Dendritic cell treated with granulocyte-macrophage colony-stimulating factor and Interleukin-4, amounts not matched to agents 40 ng/mL and 50 ng/mL, for 4 days (primary cell): ENCODE data around the gene ATG4A.

Experiments used
- H3K27ac Mint-ChIP-seq: one replicate; pipeline ENCODE4 v1.8.0; 2022; ENCODE audit warnings: mild to moderate bottlenecking, mixed read lengths
- H3K27me3 Mint-ChIP-seq: one replicate; pipeline ENCODE4 v1.8.0; 2022; ENCODE audit warnings: mild to moderate bottlenecking, mixed read lengths
- H3K36me3 Mint-ChIP-seq: one replicate; pipeline ENCODE4 v1.8.0; 2022; ENCODE audit warnings: low read depth, mixed read lengths
- H3K4me1 Mint-ChIP-seq: one replicate; pipeline ENCODE4 v1.8.0; 2022; ENCODE audit warnings: low read depth, mixed read lengths
- H3K4me3 Mint-ChIP-seq: one replicate; pipeline ENCODE4 v1.8.0; 2022; ENCODE audit warnings: mild to moderate bottlenecking, moderate library complexity, mixed read lengths
- H3K9me3 Mint-ChIP-seq: one replicate; pipeline ENCODE4 v1.8.0; 2022; ENCODE audit warnings: mixed read lengths
- intact Hi-C: fragments of 100-400 bp; cut with micrococcal nuclease; formaldehyde crosslinking; loops from one replicate; pipeline ENCODE4 v1.15.0; 2022

The ATG4A gene

DNA sequence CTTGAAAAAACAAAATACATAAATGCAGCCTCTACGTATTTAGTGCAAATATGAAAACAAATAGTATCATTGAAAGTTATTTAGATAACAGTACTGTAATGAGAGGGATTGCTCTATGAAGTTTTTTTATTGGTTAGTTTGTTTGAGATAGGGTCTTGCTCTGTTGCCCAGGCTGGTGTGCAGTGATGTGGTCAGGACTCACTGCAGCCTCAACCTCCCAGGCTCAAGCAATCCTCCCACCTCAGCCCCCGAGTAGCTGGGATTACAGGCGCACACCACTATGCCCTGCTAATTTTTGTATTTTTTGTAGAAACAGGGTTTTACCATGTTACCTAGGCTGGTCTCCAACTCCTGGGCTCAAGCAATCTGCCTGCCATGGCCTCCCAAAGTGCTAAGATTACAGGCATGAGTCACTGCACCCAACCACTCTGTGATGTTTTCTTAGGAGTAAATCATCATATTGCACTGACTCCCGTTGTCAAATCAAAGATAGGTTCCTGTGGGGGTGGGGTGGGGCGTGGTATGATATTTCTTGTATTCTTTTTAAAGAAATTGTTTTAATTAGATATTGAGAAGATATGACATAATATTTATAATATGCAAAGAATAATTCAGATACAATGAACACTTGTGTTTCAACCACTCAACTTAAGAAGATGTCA lies 75.8 kb downstream of the ATG4A start:
- Mint-ChIP-seq H3K36me3 (no peaks in the 10 kb centered on the region), H3K27ac (no peak overlapping the region), H3K4me3 (no peak overlapping the region), H3K9me3 (no peaks in the 10 kb centered on the region), H3K27me3 (no peaks in the 10 kb centered on the region), H3K4me1 (no peaks in the 10 kb centered on the region)
- intact Hi-C loops: no loop called here

DNA sequence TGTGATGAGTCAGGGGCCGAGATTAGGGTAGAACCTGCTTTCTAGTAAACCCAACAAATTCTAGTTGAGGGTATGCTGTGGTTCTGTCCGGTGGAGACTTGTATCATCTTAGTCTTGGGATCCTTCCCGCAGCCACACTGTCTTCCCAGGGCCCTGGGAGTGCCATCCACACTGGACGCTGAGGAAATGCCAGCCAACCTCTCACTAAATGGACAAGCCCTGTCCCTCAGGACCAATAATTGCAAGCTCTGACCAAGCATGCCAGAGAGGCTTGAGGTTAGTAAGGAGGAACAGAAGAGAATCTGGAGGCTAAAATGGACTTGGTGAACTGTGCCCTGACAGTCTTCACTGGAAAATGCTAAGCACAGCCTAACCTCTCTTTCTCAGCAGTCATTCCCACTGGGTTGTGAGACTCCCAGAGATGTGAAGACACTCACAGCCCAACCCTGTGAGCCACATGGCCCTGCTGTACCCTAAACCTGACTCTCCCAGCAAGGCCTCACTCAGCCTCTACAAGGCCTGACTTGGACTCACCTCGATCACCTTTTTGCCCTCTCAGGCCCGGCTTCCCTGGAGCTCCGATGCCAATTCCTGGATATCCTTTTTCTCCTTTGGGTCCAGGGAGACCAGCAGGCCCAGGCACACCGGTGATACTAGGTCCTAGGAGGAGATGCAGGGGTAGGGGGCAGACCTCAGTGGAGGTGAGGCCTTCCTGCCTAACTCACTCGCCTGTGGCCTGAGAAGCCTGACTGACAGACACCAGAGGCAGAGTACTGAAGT lies 77.6 kb downstream of the ATG4A start:
- Mint-ChIP-seq H3K9me3 (no peaks in the 10 kb centered on the region), H3K4me3 (no peak overlapping the region), H3K27ac (no peak overlapping the region), H3K27me3 (no peaks in the 10 kb centered on the region), H3K4me1 (no peaks in the 10 kb centered on the region), H3K36me3 (no peaks in the 10 kb centered on the region)
- intact Hi-C loops: no loop called here

DNA sequence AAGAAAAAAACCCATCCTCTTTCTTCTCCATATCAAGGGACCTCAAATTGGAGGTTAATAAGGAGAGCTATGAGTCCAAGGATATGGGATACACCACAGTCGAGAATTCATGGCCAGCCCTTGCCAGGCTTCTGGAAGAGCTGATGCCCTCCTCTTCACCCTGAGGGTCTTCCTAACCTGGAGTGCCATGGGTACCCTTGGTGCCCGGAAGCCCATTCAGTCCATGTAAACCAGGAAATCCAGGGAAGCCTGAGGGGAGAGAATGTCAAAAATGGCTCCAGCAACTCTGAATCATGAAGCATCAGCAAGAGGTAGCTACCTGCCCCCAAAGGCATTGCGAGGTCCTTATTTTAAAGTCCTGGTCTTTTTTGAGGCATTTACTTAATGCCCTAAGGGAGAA lies 78.2 kb downstream of the ATG4A start:
- intact Hi-C loops: no loop called here
- no peaks in the 10 kb centered on the region for H3K36me3 Mint-ChIP-seq
- no peaks in the 10 kb centered on the region for H3K27me3 Mint-ChIP-seq
- no peaks in the 10 kb centered on the region for H3K4me1 Mint-ChIP-seq
- no peak overlapping the region for H3K4me3 Mint-ChIP-seq
- no peak overlapping the region for H3K27ac Mint-ChIP-seq
- no peaks in the 10 kb centered on the region for H3K9me3 Mint-ChIP-seq

DNA sequence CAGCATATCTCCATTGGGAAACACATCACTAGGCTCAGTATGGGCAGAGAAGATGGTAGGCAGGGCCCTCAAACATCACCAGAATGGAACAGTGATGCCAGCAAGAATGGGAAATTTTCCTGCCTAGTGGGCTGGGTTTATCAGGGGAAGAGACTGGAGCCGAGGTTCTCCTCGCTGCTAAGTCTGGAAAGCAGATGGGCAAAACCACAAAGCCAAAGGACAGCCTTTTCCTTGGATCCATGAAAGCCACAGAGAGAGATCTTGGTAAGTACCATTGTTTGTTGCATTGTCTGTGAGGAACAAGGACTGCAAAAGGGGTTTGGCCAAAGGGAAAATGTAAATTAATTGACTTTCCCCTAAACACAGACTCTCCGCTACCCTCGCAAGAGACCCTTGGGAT lies 80.1 kb downstream of the ATG4A start:
- Mint-ChIP-seq H3K9me3 (no peaks in the 10 kb centered on the region), H3K27me3 (no peaks in the 10 kb centered on the region), H3K27ac (no peak overlapping the region), H3K36me3 (no peaks in the 10 kb centered on the region), H3K4me1 (no peaks in the 10 kb centered on the region), H3K4me3 (no peak overlapping the region)
- intact Hi-C loops: no loop called here

DNA sequence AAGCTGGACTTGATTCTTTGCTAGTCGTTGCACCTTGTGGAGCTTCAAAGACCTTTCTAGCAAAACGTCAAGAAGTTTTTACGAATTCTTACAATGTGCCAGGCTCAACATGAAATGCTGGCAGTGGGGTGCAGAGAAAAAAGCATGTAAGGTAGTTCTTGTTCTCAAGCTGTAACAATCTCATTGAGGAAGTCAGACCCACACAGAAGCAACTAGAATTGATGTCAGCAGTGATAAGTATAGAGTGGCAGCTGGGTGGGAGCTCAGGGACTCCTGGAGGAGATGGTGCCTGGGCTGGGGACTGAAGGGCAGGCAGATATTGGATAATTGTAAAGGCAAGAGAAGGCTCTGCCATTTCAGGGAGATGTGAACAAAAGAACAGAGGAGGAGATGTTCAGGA lies 82.3 kb downstream of the ATG4A start:
- no peaks in the 10 kb centered on the region for H3K4me1 Mint-ChIP-seq
- intact Hi-C loops: no loop called here

DNA sequence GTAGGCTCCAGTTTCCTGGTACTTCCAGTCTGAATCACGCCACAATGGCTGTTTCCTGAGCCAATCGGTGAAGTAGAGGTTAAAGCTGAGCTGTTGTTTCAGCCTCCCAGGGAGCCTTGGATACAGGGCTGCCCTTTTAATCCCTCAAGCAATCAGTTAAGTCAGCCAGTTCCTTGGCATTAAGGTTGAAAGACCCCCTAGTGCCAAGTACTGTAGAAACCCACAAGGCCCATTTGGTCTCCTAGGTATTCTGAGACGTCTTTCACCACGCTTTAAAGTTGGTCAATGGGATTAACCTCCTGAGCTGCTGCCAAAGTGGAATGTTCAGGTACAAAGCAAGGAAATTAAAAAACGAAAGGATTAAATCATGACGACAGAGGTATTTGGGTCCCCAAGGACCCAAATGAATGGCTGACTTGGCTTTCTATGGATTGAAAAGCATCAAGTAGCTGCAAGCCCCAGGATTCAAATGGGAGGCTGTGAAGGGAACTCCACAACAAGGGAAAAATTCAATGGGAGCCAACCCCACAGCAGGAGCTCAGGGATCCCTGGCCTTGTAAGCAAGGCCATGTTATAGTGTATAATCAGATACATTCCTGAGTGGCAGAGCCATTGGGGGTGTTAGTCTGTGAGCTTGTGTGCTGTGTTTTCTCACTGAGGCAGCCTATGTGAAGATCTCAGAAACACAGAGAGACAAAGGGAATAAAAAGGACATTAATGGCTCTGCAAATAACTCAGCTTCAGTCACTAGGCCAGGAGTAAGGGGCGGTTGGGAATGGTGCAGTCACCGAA lies 86.0 kb downstream of the ATG4A start:
- Mint-ChIP-seq H3K27ac (no peak overlapping the region), H3K9me3 (no peaks in the 10 kb centered on the region), H3K4me1 (no peaks in the 10 kb centered on the region), H3K4me3 (no peak overlapping the region), H3K27me3 (no peaks in the 10 kb centered on the region), H3K36me3 (no peaks in the 10 kb centered on the region)
- intact Hi-C loops: no loop called here

More for the DNA sequence above, 82.3 kb downstream of the ATG4A start:
- Mint-ChIP-seq H3K36me3 (no peaks in the 10 kb centered on the region), H3K27me3 (no peaks in the 10 kb centered on the region), H3K27ac (no peak overlapping the region), H3K9me3 (no peaks in the 10 kb centered on the region), H3K4me3 (no peak overlapping the region)

DNA sequence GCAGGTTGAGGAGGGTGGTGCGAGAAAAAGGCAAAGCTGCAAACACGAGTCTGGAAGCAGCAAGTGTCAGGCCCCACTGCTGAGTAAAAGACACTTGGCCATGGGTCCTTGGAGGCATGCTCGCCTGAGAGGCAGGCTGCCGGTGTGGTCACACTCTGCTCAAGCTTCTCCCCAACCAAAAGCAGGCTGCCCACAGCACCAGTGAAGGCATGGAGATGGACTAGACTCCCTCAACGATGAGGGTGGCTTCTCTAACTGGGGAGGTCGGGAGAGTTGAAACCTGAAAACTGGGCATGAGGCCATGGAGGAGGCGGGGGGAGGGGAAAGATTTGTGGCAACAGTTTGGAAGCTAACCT lies 86.5 kb downstream of the ATG4A start:
- Mint-ChIP-seq H3K4me3 (no peak overlapping the region), H3K36me3 (no peaks in the 10 kb centered on the region), H3K27me3 (no peaks in the 10 kb centered on the region), H3K27ac (no peak overlapping the region), H3K4me1 (no peaks in the 10 kb centered on the region), H3K9me3 (no peaks in the 10 kb centered on the region)
- intact Hi-C loops: no loop called here

DNA sequence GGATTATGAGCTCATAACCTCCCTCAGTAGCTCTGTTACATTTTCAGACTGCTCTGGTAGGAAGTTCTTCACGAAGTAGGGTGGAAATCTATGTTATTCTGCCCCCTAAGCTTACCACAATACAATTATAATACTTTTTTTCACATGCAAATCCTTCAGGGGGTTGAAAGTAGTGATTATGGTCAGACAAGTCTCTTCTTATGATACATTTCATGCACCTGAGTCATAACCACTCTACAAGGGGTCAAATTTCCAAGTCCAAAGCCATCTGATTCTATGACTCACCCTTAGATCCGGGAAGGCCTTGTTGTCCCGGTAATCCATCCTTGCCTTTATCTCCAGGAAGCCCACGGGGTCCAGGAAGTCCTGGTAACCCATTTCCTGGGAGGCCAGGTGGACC lies 95.2 kb downstream of the ATG4A start:
- Mint-ChIP-seq H3K36me3 (no peaks in the 10 kb centered on the region), H3K4me1 (no peaks in the 10 kb centered on the region), H3K4me3 (no peak overlapping the region), H3K9me3 (no peaks in the 10 kb centered on the region), H3K27ac (no peak overlapping the region), H3K27me3 (no peaks in the 10 kb centered on the region)
- intact Hi-C loops: no loop called here

DNA sequence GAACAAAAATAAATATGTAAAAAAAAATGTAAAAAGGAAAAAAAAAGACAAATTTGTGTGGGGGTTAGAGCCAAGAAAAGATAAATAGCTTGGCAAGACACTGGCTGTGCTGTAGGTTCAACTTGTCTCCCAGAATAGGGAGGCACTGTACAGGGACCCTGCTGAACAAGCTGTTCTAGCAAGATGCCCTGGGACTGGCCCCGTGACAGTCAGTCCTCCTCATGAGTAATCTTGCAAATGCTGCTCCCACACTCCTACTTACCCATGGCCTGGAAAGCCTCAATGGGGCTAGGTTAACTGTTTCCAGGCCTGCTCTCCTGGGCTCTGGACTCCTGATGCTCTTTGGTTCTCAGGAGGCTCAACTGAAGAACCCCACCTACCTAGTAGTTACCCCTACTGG lies 106.8 kb downstream of the ATG4A start:
- Mint-ChIP-seq H3K4me3 (no peak overlapping the region), H3K9me3 (no peaks in the 10 kb centered on the region), H3K27ac (no peak overlapping the region), H3K27me3 (peaks cover 2% of the 10 kb centered on the region), H3K4me1 (no peaks in the 10 kb centered on the region), H3K36me3 (no peaks in the 10 kb centered on the region)
- intact Hi-C loops: no loop called here

DNA sequence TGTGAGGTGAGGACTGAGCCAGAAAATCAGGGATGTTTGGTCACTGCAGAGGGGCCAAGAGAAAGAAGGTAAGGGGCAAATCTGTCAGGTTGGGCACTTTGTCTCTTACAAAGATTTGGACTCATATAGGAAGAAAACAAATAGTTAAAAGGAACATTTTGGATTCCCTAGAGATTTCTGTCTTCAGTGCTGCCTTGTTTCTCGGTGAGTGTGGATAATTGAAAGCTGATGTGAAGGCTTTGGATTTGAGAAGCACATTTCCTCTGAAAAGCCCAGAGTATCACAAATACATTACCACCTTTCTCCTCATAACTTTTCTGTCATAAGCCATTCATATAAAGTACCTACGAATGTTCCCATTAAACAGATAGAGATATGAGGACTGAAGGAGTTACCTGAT lies 107.5 kb downstream of the ATG4A start:
- Mint-ChIP-seq H3K4me3 (no peak overlapping the region), H3K27me3 (peaks cover 2% of the 10 kb centered on the region), H3K4me1 (no peaks in the 10 kb centered on the region), H3K36me3 (no peaks in the 10 kb centered on the region), H3K27ac (no peak overlapping the region), H3K9me3 (no peaks in the 10 kb centered on the region)
- intact Hi-C loops: no loop called here

DNA sequence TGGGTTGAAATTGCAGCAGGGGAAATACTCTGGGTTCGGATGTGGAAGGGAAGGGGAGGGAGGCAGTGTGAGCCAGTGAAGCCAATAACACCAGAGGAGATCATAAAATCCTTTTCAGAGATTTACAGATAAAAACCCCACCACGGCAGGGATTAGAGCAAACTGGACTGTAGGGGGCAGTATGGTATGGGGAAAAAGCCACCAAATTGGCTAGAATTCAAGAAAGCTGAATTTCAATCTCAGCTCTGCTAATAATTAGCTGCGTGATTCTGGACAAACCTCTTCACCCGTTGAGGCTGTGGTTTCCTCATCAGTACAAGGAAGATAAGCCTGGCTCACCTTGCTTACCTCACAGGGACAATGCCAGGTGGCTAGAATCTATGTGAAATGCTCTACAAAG lies 108.1 kb downstream of the ATG4A start:
- Mint-ChIP-seq H3K4me1 (no peaks in the 10 kb centered on the region), H3K27ac (no peak overlapping the region), H3K9me3 (no peaks in the 10 kb centered on the region), H3K27me3 (peaks cover 2% of the 10 kb centered on the region), H3K4me3 (no peak overlapping the region), H3K36me3 (no peaks in the 10 kb centered on the region)
- intact Hi-C loops: no loop called here

DNA sequence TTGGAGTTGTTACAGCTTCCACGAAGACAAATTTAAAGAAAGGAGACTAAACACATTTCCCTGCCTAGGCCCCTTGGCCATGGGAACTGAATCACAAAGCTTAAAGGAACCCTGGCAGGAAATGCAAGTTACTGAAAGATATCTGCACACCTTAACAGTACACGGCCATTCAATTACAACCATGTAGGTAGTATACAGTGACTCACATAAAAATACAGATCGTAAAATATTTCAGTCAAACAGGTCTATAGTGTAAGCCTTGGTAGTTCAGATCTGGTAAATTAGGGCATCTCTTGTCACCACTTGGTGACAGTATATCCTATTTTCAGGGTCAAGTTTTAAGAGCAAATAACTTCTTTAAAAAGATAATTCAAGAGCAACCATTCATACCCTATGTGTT lies 112.0 kb downstream of the ATG4A start:
- H3K4me3 Mint-ChIP-seq: no peak overlapping the region
- H3K27me3 Mint-ChIP-seq: peaks cover 9% of the 10 kb centered on the region
- H3K4me1 Mint-ChIP-seq: no peaks in the 10 kb centered on the region
- H3K9me3 Mint-ChIP-seq: no peaks in the 10 kb centered on the region
- H3K36me3 Mint-ChIP-seq: no peaks in the 10 kb centered on the region
- no peak overlapping the region for H3K27ac Mint-ChIP-seq
- intact Hi-C loops: no loop called here
